Stimulated activated CD8-positive, alpha-beta memory T cell treated with anti-CD3 and anti-CD28 coated beads, Interleukin-15, amount 100 ng/mL, for 48 hours (primary cell): ENCODE results near the gene CROCC.
"Not testable (repeated sequence)": the region's sequence is repeated elsewhere in the genome, so short reads cannot be mapped to it uniquely, and the experiment has no call there.

Experiments
- DNase-seq, 2 donors: peaks; one replicate each; pipeline ENCODE4 v3.0.0-alpha.2; 2020; ENCODE audit warnings: low read depth in 2 of 2

The CROCC gene

DNA sequence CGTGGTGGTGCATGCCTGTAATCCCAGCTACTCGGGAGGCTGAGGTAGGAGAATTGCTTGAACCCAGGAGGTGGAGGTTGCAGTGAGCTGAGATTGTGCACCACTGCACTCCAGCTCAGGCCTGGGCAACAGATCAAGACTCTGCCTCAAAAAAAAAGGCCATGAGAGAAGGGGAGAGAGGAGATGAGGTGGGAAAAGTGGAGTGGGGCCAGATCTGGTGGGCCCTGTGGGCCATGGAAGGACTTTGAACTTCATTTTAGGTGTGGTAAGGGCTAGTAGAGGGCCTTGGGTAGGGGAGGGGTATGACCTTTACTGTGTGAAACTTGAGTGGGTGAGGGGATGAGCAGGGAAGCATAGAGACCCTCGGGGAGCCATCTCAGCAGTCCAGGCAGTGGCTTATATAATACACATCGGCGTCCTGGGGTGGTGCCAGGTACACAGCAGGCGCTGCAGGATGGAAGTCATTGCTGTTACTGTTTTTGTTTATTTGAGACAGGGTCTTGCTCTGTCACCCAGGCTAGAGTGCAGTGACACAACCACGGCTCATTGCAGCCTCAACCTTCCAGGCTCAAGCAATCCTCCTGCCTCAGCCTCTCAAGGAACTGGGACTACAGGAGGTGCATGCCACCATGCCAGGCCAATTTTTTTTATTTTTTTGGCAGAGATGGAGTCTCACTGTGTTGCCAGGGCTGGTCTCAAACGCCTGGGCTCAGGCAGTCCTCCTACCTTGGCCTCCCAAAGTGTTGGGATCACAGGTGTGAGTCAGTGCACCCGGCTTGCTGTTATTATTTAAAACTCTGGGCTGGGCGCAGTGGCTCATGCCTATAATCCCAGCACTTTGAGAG lies 5.5 kb upstream of the CROCC start:
- DNase-seq = not testable (repeated sequence)

DNA sequence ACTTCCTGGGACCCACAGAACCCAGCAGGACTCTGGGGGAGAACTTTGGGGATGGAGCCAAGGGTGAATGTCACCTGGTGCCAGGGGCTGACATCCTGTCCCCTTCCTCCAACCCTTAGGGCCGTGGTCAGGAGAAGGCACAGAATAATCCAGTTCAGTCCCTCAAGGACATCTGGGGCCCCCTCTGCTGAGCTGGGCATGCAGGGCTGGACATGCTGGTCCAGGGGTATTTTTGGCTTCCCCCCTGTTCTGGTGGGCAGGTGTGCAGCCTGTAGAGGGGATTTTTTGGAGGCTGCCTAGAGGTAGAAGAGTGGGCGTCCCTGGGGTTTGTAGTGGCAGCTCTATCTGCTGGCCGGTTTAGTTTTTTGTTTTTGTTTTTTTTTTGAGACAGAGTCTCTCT lies 3.4 kb upstream of the CROCC start:
- no peak for DNase-seq

DNA sequence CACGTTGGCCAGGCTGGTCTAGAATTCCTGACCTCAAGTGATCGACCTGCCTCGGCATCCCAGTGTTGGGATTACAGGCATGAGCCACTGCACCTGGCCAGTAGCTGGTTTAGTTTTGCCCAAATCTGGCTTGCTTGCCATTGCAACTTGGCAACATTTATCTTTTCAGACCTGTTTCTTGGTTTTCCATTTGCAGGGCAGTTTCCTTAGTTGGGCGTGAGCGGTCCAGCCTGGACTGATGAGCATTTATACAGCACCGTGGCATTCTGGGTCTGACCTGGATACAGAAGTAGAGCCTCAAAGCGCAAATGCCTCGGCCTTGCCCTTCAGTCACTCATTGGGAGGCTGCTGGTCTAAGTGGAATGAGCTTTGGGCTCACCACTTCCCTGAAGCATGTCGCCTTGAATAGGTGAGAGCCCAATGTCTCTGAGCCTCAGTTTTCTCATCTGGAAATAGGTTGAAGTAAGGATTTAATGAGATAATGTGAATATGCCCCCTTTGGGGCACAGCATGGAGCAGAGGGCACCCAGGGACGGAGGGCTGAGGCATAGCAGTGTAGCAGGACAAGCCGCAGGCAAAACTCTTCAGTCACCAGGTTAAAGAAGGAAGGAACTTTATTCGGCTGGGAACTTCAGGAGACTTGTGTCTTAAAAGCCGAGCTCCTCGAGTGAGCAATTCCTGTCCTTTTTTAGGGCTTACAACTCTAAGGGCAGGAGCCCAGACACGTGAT lies 2.6 kb upstream of the CROCC start:
- DNase-seq = not testable (repeated sequence)

DNA sequence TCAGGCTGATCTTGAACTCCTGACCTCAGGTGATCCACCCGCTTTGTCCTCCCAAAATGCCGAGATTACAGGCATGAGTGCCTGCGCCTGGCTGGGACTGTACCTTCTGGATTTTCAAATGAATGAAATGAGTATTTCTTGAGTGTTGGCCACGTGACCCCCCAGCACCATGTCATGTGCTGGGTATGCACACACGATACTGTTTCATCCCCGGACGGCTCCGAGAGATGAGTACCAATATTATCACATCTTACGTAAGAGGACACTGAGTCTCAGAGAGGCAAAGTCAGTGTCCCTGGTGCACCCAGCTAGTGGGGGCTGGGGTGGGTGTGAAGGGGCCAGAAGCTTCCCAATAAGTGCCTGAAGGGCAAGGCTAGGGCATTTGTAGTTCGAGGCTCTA lies 780 bp upstream of the CROCC start:
- no peak for DNase-seq

DNA sequence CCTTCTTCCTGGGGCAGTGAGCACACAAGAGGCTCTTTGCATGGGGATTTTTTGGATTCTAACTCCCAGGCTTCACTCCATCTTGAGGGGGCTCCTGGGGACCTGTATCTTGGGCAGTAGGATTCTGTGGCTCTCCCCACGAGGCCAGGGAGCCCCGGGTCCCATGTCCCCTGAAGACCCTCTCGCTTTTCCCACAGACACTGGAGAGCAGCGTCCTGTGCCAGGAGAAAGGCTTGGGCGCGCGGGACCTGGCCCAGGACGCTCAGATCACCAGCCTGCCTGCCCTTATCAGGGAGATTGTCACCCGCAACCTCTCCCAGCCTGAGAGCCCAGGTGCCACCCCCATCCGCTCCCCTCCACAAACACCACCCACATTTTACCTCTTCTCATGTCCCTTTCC lies 735 bp downstream of the CROCC start:
- DNase-seq = no peak

DNA sequence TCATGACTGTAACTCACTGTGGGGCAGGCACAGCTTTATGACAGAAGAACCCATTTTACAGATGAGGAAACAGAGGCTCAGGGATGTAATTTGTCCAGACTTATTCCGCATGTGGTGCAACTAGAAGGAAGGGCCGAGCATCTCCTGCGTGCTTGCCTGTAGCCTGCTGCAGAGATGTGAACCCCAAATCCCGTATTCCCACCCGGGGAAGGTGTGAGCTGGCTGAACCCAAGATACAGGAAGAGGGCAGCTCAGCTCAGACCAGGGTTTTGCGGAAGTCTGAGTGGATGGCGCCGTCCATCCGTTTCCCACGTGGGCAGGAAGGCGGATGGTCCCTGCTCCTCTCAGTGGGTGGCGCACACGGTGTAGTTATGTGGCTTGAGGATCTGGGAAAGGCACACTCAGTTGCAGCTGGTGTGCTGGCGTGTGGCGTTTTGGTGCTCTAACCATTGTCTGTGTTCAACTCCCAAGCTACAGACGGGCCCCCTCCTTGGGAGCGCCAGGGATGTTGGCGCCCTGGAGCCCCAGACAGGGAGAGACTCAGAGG lies 1.2 kb downstream of the CROCC start:
- DNase-seq = no peak

DNA sequence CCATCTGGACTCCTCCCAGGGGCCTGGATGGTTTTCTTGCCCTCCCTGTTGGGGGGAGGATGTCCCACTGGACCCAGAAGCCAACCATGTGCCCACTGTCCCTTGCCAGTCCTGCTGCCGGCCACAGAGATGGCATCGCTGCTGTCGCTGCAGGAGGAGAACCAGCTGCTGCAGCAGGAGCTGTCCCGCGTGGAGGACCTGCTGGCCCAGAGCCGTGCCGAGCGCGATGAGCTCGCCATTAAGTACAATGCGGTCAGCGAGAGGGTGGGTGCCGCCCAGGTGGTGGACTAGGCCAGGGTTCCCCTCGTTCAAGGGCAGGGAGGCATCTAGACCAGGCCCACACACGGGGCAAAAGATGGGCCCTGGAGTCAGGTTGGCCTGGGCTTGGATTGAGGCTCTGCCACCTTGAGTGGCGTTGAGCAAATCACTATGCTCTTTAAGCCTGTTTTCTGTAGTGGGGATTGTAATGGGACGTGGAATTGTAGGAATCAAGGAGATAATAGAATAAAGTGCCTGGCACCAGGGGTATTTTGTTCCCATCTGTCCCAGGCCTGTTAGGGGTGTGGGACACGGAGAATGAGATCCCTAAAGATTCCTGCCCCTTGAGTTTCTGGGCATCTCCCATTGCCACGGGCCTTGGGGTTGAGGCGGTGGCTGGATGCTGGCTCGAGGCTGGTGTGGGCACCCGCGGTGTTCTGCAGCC lies 2.6 kb downstream of the CROCC start:
- DNase-seq = no peak

DNA sequence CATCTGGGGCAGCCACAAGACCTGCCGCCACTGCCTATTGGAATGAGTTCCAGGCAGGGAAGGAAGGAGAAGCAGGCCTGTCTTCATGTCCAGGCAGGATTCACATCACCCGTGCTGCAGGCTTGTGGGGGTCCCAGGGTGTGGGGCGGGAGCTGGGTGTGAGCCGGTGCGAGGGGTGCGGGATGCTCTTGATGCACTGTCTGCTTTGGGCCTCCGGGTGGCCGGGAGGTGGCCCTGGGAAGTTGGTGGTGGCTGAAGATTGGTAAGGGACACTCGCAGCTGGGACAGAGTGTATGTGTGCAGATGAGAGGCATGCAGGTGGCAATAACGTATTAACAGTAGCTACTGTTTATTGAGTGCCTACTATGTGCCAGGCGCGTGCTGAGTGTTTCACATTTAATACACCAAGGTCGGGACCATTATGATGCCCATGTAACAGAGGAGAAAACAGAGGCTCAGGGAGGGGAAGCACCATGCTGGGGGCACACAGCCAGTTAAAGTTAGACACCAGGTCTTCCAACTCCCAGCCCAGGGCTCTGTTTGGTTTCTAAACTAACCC lies 3.3 kb downstream of the CROCC start:
- no peak for DNase-seq

DNA sequence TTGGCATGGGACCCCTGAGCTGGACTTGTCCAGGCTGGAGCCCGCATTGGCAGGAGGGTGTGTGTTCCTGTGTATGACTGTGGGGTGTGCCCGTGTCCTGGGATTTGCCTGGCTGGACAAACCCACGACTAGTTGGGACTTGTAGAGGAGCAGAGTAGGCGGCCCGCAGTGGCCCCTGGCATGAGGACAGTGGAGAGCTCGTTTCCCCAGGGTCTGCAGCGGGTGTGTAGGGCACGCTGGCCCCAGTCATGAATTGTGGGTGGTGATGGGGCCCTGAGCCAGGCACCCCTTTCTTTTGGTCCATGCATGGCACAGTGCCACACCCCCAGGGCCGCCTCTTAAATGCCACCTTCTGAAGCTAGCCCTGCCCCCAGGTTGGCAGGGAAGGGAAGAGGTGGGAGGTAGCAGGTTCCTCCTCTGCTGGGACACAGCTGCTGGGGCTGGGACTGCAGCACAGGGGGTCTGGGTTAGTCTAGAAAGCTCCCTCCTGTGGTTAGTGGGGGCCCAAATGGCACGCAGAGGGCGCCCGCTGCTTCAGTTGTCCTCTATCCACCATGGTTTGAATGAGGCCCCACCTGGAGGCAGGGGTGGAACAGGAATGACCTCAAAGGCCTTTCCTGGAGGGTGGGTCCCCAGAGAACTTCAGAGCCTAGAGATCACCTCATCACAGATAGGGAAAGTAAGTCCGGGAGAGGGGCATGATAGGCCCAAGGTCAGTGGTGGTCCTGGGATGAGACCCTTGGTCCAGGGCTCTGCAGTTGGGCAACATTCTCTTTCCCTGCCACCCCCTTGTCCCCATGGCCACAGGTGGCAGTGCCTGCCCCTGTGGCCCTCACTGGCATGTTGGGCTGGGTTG lies 4.1 kb downstream of the CROCC start:
- DNase-seq = no peak

DNA sequence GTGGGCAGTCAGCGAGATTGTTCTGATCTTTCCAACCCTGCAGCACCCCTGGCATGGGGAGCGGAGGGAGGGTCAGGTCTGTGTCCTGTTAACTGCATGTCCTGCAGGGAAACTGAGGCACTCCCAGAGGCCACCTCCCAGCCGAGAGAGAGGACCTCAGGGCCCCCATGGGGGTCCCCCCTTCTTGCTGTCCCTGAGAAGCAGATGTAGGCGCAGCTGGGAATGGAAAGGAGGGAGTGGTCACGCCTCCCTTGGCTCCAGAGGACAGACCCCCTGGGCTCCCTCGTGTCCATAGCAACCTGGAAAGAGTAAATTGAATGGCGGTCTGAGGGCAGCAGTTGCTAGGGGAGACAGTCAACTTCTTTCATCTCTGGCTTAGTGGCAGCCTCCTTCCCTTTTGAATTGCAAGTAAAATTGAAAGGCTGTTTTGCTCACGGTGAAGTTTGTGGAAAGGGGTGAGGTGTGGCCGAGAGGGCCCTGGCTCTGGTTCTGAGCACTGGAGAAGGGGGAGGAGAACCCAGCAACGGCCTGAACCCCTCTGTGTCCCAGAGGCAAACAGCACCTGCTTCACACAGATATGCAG lies 4.9 kb downstream of the CROCC start:
- DNase-seq = no peak

DNA sequence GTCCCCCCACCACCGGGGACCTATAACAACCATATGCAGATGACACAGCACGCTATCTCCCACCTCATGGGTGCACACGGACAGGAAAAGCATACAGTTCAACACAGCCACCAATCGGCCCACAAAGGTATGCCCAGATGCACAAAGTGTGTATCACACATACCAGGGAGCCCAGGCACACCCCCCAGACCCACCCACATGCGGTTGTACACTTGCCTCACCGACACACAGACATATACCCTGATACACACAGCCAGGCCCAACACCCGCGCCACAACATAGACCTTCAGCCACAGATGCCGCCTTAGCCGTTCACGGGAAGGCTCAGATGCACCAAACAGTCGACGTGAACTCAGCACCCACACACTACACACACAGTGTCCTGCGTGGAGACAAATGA lies 5.5 kb downstream of the CROCC start:
- no peak for DNase-seq

DNA sequence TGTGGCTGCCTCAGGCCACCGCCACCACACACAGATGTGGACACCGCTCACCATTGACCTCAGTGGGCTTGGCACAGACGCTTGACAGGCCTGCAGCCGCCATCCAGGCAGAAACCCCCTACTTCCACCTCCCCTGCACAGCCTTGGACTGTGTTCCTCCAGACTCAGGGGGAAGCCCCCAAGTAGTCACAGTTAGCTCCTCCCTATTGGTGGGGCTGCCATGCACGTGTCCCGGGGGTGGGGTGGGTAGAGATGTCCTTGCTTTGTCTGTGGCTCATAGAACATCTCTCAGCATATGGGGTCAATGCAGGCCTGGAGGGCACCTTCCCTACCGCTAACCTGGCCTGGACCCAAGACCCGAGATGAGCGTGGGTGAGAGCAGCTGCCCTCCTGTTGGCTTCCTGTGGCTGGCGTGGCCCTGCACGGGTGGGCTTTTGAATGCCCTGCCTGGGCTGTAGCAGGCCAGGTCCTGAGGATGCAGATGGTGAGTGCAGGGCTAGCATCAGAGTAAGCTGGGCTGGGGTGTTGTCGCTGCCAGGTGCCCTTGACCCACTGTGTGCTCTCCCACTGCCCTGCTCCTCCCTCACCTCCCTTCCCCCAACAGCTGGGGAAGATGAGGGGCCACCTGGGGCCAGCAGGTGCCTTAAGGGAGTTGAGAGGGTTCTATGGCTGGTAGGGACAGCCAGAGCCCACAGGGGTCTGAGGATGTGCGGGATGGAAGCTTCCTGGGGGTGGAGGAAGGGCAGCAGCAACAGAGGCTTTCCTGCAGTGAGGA lies 6.2 kb downstream of the CROCC start:
- no peak for DNase-seq

DNA sequence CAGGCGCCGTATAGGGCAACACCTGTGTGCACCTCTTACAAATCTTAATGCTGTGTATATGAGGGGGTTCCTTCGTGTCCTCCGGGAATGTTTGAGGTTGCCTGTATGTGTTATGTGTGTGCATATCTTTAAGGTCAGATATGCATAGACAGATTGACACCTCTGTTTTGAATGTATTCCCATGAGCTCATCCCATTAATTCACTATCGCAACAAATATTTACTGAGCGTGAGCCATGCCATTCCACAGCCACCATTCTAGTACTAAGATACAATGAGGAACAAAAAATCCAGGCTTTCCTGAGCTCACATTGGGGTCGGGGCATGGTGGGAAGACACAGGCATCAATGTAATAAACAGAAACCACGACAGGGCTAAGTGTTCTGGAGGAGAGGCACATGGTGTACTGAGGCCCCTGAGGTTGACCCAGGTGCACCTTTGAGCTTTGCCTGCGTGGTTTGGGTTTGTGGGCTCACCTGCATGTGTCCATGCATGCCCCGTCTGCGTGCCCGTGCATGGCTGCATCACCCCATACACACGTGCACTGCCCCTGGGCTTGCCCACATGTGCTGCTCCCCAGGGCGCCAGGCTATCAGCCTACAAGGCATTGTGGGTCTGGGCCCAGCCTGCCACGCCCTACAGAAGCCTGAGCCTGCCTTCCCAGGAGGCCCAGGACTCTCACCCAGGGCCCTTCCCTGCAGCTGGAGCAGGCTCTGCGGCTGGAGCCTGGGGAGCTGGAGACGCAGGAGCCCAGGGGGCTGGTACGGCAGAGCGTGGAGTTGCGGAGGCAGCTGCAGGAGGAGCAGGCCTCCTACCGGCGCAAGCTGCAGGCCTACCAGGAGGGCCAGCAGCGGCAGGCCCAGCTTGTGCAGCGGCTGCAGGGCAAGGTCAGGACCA lies 7.7 kb downstream of the CROCC start:
- not testable (repeated sequence) for DNase-seq

DNA sequence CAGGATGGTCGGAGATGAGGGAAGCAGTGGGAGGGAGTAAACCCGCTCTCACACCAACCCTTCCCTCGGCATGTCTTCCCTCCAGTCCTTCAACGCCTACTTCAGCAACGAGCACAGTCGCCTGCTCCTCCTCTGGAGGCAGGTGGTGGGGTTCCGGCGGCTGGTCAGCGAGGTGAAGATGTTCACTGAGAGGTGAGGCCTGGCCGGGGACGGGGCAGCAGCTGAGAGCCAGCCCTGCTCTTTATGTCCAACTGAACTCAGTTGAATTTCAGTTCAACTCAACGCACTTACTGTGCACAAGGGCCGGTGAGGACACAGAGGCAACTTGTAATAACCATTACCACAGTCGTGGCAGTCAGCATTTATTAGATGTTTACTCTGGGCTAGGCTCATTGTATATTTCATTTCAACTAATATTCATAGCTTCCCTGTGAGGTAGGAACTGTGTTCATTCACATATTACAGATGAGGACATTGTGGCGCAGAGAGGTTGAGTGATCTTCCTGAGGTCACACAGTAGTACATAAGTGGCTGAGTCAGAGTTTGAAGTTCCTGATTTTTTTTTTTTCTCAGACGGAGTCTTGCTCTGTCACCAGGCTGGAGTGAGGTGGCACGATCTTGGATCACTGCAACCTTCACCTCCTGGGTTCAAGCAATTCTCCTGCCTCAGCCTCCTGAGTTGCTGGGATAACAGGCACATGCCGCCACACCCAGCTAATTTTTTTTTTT lies 9.6 kb downstream of the CROCC start:
- not testable (repeated sequence) for DNase-seq

DNA sequence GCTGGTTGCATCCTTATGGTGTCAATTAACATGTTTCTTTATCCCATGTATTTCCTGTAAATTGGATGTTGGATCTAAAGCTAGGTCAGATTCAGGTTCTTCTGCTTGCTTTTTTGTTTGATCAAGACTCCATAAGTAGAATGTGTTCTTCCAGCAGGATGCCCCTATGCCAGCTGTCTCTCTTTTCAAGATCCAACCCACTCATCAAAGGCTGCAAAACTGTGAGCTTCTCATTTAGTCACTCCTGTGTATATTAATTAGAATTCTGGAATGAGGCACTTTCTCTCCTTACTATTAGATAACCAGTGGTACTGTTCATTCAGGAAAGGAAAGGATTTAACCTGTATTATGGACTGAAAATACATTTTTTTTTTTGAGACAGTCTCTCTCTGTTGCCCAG lies 12.2 kb downstream of the CROCC start:
- not testable (repeated sequence) for DNase-seq

DNA sequence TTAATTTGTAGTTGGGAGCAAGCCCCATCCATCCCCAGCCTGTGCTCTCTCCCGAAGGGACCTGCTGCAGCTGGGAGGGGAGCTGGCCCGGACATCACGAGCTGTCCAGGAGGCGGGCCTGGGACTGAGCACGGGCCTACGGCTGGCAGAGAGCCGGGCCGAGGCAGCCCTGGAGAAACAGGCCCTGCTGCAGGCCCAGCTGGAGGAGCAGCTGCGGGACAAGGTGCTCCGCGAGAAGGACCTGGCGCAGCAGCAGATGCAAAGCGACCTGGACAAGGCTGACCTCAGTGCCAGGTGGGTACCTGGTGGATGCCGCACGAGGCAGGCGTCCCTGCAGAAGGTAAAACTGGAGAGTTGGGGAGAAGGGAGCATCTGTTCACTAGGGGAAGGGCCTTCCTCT lies 14.8 kb downstream of the CROCC start:
- DNase-seq = not testable (repeated sequence)

DNA sequence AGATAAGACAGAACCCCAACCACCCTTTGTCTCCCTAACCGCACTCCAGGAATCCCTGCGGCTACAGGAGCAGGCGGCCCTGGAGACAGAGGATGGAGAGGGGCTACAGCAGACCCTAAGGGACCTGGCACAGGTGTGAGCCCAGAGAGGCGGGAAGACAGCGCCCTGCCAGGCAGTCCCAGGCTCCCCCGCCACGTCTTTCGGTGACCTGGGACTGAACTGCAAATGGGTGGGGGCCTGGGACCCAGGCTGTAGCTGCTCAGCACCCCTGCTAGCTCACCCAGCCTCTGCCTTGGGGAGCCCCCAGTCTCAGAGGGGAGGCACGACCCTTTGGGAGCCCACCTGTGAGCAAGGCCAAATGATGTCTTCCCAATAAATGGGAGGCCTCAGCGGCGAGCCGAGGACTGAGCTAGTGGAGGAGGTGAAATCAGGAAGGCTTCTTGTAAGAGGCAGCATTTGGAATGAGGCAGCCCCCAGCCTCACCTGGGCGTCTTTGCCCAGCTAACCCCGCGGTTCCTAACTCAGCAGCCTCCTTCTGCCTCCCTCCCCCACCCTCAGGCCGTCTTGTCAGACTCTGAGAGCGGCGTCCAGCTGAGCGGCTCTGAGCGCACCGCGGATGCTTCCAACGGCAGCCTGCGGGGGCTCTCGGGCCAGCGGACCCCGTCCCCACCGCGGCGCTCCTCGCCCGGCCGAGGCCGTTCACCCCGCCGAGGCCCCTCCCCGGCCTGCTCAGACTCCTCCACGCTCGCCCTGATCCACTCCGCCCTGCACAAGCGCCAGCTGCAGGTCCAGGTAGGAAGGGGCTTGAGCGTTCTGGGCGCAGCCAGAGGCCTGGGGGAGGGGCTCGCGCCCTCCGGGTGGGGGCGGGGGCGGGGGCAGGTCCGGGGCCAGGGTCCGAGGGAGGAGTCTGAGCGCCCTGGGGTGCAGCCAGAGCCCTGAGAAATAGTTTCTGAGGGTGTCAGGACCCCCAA lies 16.9 kb downstream of the CROCC start:
- DNase-seq = no peak
